ENCODE data around the gene TRIM71.

- TF ChIP-seq SIN3A (IDR thresholded peaks at IDR 0.05; ENCODE audit: borderline replicate concordance, insufficient read depth, low read length) = no peak
- no peak for TF ChIP-seq REST (IDR thresholded peaks at IDR 0.05; ENCODE audit: insufficient read depth in 1 of 2, low read depth in 2 of 2, low read length in 2 of 2)
- no peak for TF ChIP-seq TAF1 (IDR thresholded peaks at IDR 0.05; ENCODE audit: borderline replicate concordance, insufficient read depth, low read length)
- no peak for TF ChIP-seq POLR2AphosphoS5 (IDR thresholded peaks at IDR 0.05; ENCODE audit: low read depth, low read length)
Observed at GRCh38 chr3:32850226-32850625, 32.4 kb downstream of the TRIM71 start.

Data from PFSK-1 (cell line).